Hepatocyte (in vitro differentiated cells): Measurements from ENCODE around the gene GNAS. TPM values are rescaled to one million over a fixed set of nuclear protein-coding genes. Genes with fewer than 3 reads are reported as not detected.

ENCODE experiments used
- DNase-seq: peaks from one replicate; pipeline ENCODE4 v3.0.0-alpha.2; 2016; ENCODE audit warnings: low spot score
- H2AFZ ChIP-seq: fragments of 200-600 bp; sonication (generic); 2 replicates; pipeline ENCODE4 v1.6.0; 2016; ENCODE audit warnings: antibody characterized with exemption, mild to moderate bottlenecking
- H3K27ac ChIP-seq: fragments of 200-600 bp; sonication (generic); 2 replicates; pipeline ENCODE4 v1.5.1; 2016; ENCODE audit warnings: mild to moderate bottlenecking
- H3K27me3 ChIP-seq: fragments of 200-600 bp; sonication (generic); 2 replicates; pipeline ENCODE4 v1.6.1; 2016
- H3K36me3 ChIP-seq: fragments of 200-600 bp; sonication (generic); replicated peaks from 2 replicates; pipeline ENCODE4 v1.5.1; 2016; ENCODE audit warnings: low read depth; ENCODE audit not compliant: insufficient read depth
- H3K4me1 ChIP-seq: fragments of 200-600 bp; sonication (generic); 2 replicates; pipeline ENCODE4 v1.5.1; 2016; ENCODE audit warnings: mild to moderate bottlenecking, moderate library complexity; ENCODE audit not compliant: insufficient read depth
- H3K4me2 ChIP-seq: fragments of 200-600 bp; sonication (generic); 2 replicates; pipeline ENCODE4 v1.6.0; 2016
- H3K4me3 ChIP-seq: fragments of 200-600 bp; sonication (generic); 2 replicates; pipeline ENCODE4 v1.5.1; 2016; ENCODE audit warnings: mild to moderate bottlenecking
- H3K79me2 ChIP-seq: fragments of 200-600 bp; sonication (generic); 2 replicates; pipeline ENCODE4 v1.6.0; 2017; ENCODE audit warnings: mild to moderate bottlenecking
- H3K9me2 ChIP-seq: fragments of 200-600 bp; sonication (generic); replicated peaks from 2 replicates; pipeline ENCODE4 v1.6.0; 2017; ENCODE audit warnings: mild to moderate bottlenecking; ENCODE audit not compliant: insufficient read depth
- H3K9me3 ChIP-seq: fragments of 200-600 bp; sonication (generic); 2 replicates; pipeline ENCODE4 v1.5.1; 2016; ENCODE audit warnings: low read depth, mild to moderate bottlenecking
- H4K20me1 ChIP-seq: fragments of 200-600 bp; sonication (generic); 2 replicates; pipeline ENCODE4 v1.6.0; 2016; ENCODE audit warnings: mild to moderate bottlenecking; ENCODE audit not compliant: insufficient read depth, poor library complexity, severe bottlenecking
- EZH2 ChIP-seq: fragments of 200-600 bp; sonication (generic); IDR thresholded peaks from 2 replicates; pipeline ENCODE4 v1.6.1; 2016; ENCODE audit warnings: antibody characterized with exemption, mild to moderate bottlenecking, borderline replicate concordance
- EZH2phosphoT487 ChIP-seq: fragments of 200-600 bp; sonication (generic); IDR thresholded peaks from one replicate; pipeline ENCODE4 v1.6.1; 2018; ENCODE audit warnings: antibody characterized with exemption, mild to moderate bottlenecking, low read depth, moderate library complexity; ENCODE audit not compliant: unreplicated experiment, severe bottlenecking
- WGBS: methylation state at CpG from one replicate; pipeline ENCODE4 v1.1.6; 2016; ENCODE audit warnings: low lambda C conversion rate; ENCODE audit errors: missing lambda C conversion rate; 5-methylcytosine and 5-hydroxymethylcytosine counted together
- polyA plus RNA-seq: library from polyadenylated mRNA; unstranded; fragments of >200 nt; fragmentation: Nextera tagmentation; extraction: Ambion mirVana; gene quantifications from 2 replicates; pipeline ENCODE4 v1.2.1, GENCODE V29; 2016
- total RNA-seq: library from RNA; depleted of rRNA; stranded (reverse); fragments of >200 nt; gene quantifications from 2 replicates; pipeline ENCODE4 v1.2.3, GENCODE V29; 2014
- TF ChIP-seq, protein P1 (sequence below): fragments of 200-600 bp; sonication (generic); IDR thresholded peaks from 2 replicates; pipeline ENCODE4 v1.5.1; 2016; ENCODE audit warnings: antibody characterized with exemption, mild to moderate bottlenecking; ENCODE audit not compliant: poor library complexity

GNAS gene
- total and polyA plus RNA-seq, 2 experiments from 2014 or later: 897 to 1,649 TPM

- H3K79me2 ChIP-seq: peaks cover 100% of the 10 kb centered on the region
- H3K27ac ChIP-seq: peak overlapping the region; percentile 56
- peaks cover 100% of the 10 kb centered on the region for H4K20me1 ChIP-seq
- no peaks in the 10 kb centered on the region for H3K9me2 ChIP-seq
- no peak overlapping the region for H2AFZ ChIP-seq
- no peak for DNase-seq
- H3K4me1 ChIP-seq: peaks cover 46% of the 10 kb centered on the region
- 57% methylated on average over 15 of the region's 15 CpGs for WGBS
- peak overlapping the region; percentile 83 for H3K4me2 ChIP-seq
- TF ChIP-seq, protein P1, sequence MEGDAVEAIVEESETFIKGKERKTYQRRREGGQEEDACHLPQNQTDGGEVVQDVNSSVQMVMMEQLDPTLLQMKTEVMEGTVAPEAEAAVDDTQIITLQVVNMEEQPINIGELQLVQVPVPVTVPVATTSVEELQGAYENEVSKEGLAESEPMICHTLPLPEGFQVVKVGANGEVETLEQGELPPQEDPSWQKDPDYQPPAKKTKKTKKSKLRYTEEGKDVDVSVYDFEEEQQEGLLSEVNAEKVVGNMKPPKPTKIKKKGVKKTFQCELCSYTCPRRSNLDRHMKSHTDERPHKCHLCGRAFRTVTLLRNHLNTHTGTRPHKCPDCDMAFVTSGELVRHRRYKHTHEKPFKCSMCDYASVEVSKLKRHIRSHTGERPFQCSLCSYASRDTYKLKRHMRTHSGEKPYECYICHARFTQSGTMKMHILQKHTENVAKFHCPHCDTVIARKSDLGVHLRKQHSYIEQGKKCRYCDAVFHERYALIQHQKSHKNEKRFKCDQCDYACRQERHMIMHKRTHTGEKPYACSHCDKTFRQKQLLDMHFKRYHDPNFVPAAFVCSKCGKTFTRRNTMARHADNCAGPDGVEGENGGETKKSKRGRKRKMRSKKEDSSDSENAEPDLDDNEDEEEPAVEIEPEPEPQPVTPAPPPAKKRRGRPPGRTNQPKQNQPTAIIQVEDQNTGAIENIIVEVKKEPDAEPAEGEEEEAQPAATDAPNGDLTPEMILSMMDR: no peak
- TF ChIP-seq EZH2phosphoT487: no peak
- no peak for TF ChIP-seq EZH2
- H3K4me3 ChIP-seq: no peak overlapping the region
- H3K36me3 ChIP-seq: no peaks in the 10 kb centered on the region
- H3K27me3 ChIP-seq: no peaks in the 10 kb centered on the region
- no peaks in the 10 kb centered on the region for H3K9me3 ChIP-seq
Measured at GRCh38 chr20:58898629-58899408, 46.3 kb downstream of the GNAS start.

- Histone ChIP-seq H3K27ac (peak overlapping the region; percentile 56), H4K20me1 (peaks cover 100% of the 10 kb centered on the region), H3K79me2 (peaks cover 100% of the 10 kb centered on the region), H3K27me3 (no peaks in the 10 kb centered on the region), H3K4me1 (peaks cover 39% of the 10 kb centered on the region), H3K36me3 (no peaks in the 10 kb centered on the region), H3K4me3 (no peak overlapping the region), H3K9me3 (no peaks in the 10 kb centered on the region), H3K4me2 (peak overlapping the region; percentile 83), H3K9me2 (no peaks in the 10 kb centered on the region), H2AFZ (no peak overlapping the region)
- DNase-seq: no peak
- 89% methylated on average over 10 of the region's 10 CpGs for WGBS
- TF ChIP-seq EZH2 (no peak), EZH2phosphoT487 (no peak)
- TF ChIP-seq, protein P1: no peak
Measured at GRCh38 chr20:58899512-58899911, 47.0 kb downstream of the GNAS start.

DNA sequence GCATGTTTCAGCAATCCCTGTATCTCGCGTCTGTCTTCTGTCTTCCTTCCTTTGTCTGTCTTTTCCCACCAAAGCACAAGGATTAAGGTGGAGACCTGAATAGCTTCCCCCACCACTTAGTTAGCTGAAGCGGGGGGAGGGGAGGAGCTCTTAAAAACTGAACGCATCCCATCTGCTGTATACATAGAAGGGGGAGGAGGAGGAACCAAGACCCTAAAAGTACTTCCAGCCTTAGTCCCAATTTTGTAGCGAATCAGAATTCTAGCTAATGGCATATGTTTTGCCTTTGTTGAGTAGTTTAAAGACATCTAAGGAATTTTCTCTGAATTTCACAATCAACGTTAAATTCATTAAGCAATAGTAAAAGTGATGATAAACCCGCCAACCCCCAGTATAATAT, 47.9 kb downstream of the GNAS start:
- TF ChIP-seq EZH2phosphoT487 (no peak), EZH2 (no peak)
- TF ChIP-seq, protein P1: no peak
- H3K4me2 ChIP-seq: peak overlapping the region; percentile 2
- peaks cover 31% of the 10 kb centered on the region for H3K4me1 ChIP-seq
- no peak overlapping the region for H3K27ac ChIP-seq
- H3K79me2 ChIP-seq: peaks cover 100% of the 10 kb centered on the region
- 48% methylated on average over 7 of the region's 7 CpGs for WGBS
- no peaks in the 10 kb centered on the region for H3K27me3 ChIP-seq
- H2AFZ ChIP-seq: no peak overlapping the region
- no peaks in the 10 kb centered on the region for H3K9me2 ChIP-seq
- peak; percentile 28 for DNase-seq
- H3K36me3 ChIP-seq: peaks cover 5% of the 10 kb centered on the region
- H3K4me3 ChIP-seq: no peak overlapping the region
- H3K9me3 ChIP-seq: no peaks in the 10 kb centered on the region
- peaks cover 92% of the 10 kb centered on the region for H4K20me1 ChIP-seq
